Omental fat pad (tissue), 4 donors: ENCODE results near the gene PLD3. TPM values are rescaled to one million over a fixed set of nuclear protein-coding genes. Genes with fewer than 3 reads are reported as not detected.
"Not testable (repeated sequence)": the region's sequence is repeated elsewhere in the genome, so short reads cannot be mapped to it uniquely, and the experiment has no call there.

Source experiments
- ATAC-seq: fragments of 150-250 bp; one replicate; pipeline ENCODE4 v1.9.1; 2016; ENCODE audit warnings: mild to moderate bottlenecking, moderate library complexity; ENCODE audit not compliant: low FRiP score
- DNase-seq: peaks from one replicate; pipeline ENCODE4 v3.0.0-alpha.2; 2019; ENCODE audit warnings: low spot score
- CTCF ChIP-seq, 3 donors: fragments of 450-650 bp; IDR thresholded peaks; one replicate each; pipeline ENCODE4 v1.5.1; 2016 to 2017; ENCODE audit warnings: antibody characterized with exemption in 3 of 3, mild to moderate bottlenecking in 3 of 3, moderate library complexity in 2 of 3
- total RNA-seq, 4 donors: library from RNA; depleted of rRNA; stranded (reverse); fragments of >200 nt; gene quantifications; one replicate each; pipeline ENCODE4 v1.1.0, GENCODE V29; 2016

The PLD3 gene
- total RNA-seq, 4 donors from 2014 or later: 254 to 437 (median 351) TPM

- no peak for ATAC-seq
- no peak for DNase-seq
- TF ChIP-seq CTCF (IDR thresholded peaks at IDR 0.05): no peak
Observed at GRCh38 chr19:40407714-40408597, 59.5 kb downstream of the PLD3 start.

GRCh38 chr19:40408598-40408925 is 60.1 kb downstream of the PLD3 start:
- not testable (repeated sequence) for ATAC-seq, DNase-seq

- ATAC-seq: no peak
- DNase-seq: no peak
- TF ChIP-seq CTCF (IDR thresholded peaks at IDR 0.05): no peak
Observed at GRCh38 chr19:40410030-40410389, 61.5 kb downstream of the PLD3 start.

- no peak for TF ChIP-seq CTCF (IDR thresholded peaks at IDR 0.05)
Observed at GRCh38 chr19:40411125-40411842, 62.8 kb downstream of the PLD3 start.

GRCh38 chr19:40411958-40412499 is 63.5 kb downstream of the PLD3 start:
- DNase-seq (no peak), ATAC-seq (no peak)
- TF ChIP-seq CTCF (IDR thresholded peaks at IDR 0.05): no peak

More at GRCh38 chr19:40411125-40411842, 62.8 kb downstream of the PLD3 start:
- DNase-seq (no peak), ATAC-seq (no peak)

GRCh38 chr19:40412866-40413265 is 64.4 kb downstream of the PLD3 start:
- no peak for TF ChIP-seq CTCF (IDR thresholded peaks at IDR 0.05)
- DNase-seq (no peak), ATAC-seq (no peak)

GRCh38 chr19:40413291-40413845 is 64.9 kb downstream of the PLD3 start, which contains the start of gene PRX:
PRX (minus strand) TSS chr19:40413378; CDS start chr19:40407932, 5,446 bp downstream.
- ATAC-seq: no peak
- no peak for TF ChIP-seq CTCF (IDR thresholded peaks at IDR 0.05)

More at GRCh38 chr19:40413291-40413845, 64.9 kb downstream of the PLD3 start, which contains the start of gene PRX:
- DNase-seq: no peak
